NT2/D1 (cell line): Measurements from ENCODE around the gene DCAF11.

Experiments used
- DNase-seq: peaks from one replicate; pipeline ENCODE4 v3.0.0-alpha.2; 2011; ENCODE audit warnings: low read depth, low spot score
- H3K27me3 ChIP-seq: 2 replicates; pipeline ENCODE4 v1.6.0; 2011; ENCODE audit warnings: mild to moderate bottlenecking; ENCODE audit not compliant: insufficient read length, insufficient read depth
- H3K36me3 ChIP-seq: 2 replicates; pipeline ENCODE4 v1.6.1; 2011; ENCODE audit warnings: mild to moderate bottlenecking, low read length, mixed read lengths; ENCODE audit not compliant: insufficient read depth, insufficient read length
- H3K4me1 ChIP-seq: 2 replicates; pipeline ENCODE4 v1.5.1; 2011; ENCODE audit not compliant: insufficient read depth, insufficient read length
- H3K4me3 ChIP-seq: 2 replicates; pipeline ENCODE4 v1.5.1; 2011; ENCODE audit warnings: low read depth; ENCODE audit not compliant: insufficient read length
- H3K9ac ChIP-seq: 2 replicates; pipeline ENCODE4 v1.6.0; 2011; ENCODE audit warnings: low read depth; ENCODE audit not compliant: insufficient read length
- H3K9me3 ChIP-seq: 2 replicates; pipeline ENCODE4 v1.5.1; 2011; ENCODE audit warnings: mild to moderate bottlenecking, low read length; ENCODE audit not compliant: insufficient read depth
- SUZ12 ChIP-seq: IDR thresholded peaks from 2 replicates; pipeline ENCODE4 v1.6.1; 2011; ENCODE audit not compliant: insufficient read length, insufficient read depth; ENCODE audit errors: extremely low read depth
- YY1 ChIP-seq: IDR thresholded peaks from 2 replicates; pipeline ENCODE4 v1.6.1; 2011; ENCODE audit not compliant: insufficient read length, insufficient read depth
- ZNF274 ChIP-seq: IDR thresholded peaks from 2 replicates; pipeline ENCODE4 v1.6.1; 2011; ENCODE audit warnings: mild to moderate bottlenecking, low read depth, low read length

DCAF11 gene

DNA sequence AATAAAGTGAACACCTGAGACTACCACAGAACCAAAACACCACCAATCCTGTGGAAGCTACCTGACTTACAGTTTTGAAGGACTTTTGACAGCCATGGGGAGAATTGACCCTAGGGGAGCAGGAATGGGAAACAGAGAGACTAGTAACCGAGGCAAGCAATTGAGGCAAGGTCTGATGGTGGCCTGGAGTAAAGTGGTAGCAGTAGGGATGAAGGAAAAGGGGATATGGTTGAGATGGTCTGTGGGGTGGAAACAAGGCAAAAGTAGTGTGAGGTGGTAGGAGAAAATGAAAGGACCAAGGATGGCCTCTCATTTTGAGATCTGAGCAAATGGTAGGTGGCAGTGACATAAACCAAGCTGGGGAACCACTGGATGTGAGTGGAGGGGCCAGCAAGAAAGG lies 42.3 kb downstream of the DCAF11 start:
- peaks cover 69% of the 10 kb centered on the region for H3K36me3 ChIP-seq
- DNase-seq, result no peak
- H3K9ac ChIP-seq, result no peak overlapping the region
- no peak for TF ChIP-seq YY1
- no peaks in the 10 kb centered on the region for H3K27me3 ChIP-seq
- no peak overlapping the region for H3K4me3 ChIP-seq
- H3K9me3 ChIP-seq, result no peaks in the 10 kb centered on the region
- H3K4me1 ChIP-seq, result no peaks in the 10 kb centered on the region

DNA sequence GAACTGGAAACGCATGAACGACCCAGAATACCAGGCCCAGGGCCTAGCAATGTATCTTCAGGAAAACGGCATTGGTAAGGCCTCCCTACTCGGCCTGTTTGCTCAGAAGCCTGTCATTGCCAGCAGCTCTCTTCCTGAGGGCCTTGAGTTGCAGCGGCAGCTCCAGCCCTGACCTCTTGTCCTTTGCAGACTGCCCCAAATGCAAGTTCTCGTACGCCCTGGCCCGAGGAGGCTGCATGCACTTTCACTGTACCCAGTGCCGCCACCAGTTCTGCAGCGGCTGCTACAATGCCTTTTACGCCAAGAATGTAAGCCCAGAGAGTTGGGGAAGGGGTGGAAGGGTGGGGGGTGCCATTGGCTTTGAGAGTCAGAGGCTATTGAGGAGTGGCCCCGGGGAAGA lies 42.8 kb downstream of the DCAF11 start:
- Histone ChIP-seq H3K9ac (no peak overlapping the region), H3K4me3 (no peak overlapping the region), H3K36me3 (peaks cover 69% of the 10 kb centered on the region), H3K9me3 (no peaks in the 10 kb centered on the region), H3K4me1 (no peaks in the 10 kb centered on the region), H3K27me3 (no peaks in the 10 kb centered on the region)
- DNase-seq, result no peak
- TF ChIP-seq YY1, result no peak
- no peak for TF ChIP-seq SUZ12
- TF ChIP-seq ZNF274, result no peak

DNA sequence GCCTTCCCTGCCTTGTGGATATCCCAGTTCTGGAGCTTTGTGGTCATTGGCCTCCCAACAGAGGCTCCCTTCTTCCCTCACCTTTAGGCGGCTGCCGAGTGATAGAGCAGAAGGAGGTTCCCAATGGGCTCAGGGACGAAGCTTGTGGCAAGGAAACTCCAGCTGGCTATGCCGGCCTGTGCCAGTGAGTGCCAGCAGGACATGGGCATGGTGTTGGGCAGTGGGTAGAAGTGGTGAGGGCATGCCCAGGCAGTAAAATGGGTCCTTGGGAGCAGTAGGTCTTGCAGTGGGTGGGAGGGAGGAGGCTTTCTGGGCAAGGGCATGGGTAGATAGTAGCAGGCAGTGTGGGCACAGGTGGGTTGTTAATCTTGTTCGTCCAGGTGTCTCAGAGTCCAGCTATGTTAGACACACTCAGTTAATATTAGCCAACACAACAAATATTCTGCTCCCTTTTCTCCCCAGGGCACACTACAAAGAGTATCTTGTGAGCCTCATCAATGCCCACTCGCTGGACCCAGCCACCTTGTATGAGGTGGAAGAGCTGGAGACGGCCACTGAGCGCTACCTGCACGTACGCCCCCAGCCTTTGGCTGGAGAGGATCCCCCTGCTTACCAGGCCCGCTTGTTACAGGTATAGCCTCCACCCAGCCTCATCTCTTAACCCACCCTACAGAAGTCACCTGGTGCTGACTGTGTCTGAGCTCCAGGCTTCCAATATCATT lies 45.4 kb downstream of the DCAF11 start:
- no peak overlapping the region for H3K4me3 ChIP-seq
- peaks cover 82% of the 10 kb centered on the region for H3K36me3 ChIP-seq

DNA sequence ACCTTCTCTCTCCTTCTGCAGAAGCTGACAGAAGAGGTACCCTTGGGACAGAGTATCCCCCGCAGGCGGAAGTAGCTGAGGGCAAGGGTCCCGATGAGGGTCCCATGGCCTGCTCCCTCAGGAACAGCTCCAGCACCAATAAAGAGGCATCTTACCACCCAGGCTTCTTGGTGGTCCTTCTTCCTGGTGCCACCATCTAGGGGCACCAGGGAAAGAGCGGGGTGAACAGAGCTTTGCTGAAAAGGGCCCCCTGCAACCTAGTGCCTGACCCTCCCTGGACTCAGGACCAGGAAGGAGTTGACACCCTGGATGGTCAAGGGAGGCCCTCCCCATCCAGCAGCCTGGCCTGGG lies 45.9 kb downstream of the DCAF11 start:
- Histone ChIP-seq H3K36me3 (peaks cover 82% of the 10 kb centered on the region), H3K4me1 (no peaks in the 10 kb centered on the region), H3K9ac (no peak overlapping the region), H3K4me3 (no peak overlapping the region), H3K27me3 (no peaks in the 10 kb centered on the region), H3K9me3 (no peaks in the 10 kb centered on the region)
- no peak for TF ChIP-seq YY1
- no peak for DNase-seq

More for the DNA sequence above, 45.4 kb downstream of the DCAF11 start:
- Histone ChIP-seq H3K9me3 (no peaks in the 10 kb centered on the region), H3K27me3 (no peaks in the 10 kb centered on the region), H3K9ac (no peak overlapping the region), H3K4me1 (no peaks in the 10 kb centered on the region)
- no peak for DNase-seq
- TF ChIP-seq SUZ12, result no peak
- no peak for TF ChIP-seq YY1
- TF ChIP-seq ZNF274, result no peak

DNA sequence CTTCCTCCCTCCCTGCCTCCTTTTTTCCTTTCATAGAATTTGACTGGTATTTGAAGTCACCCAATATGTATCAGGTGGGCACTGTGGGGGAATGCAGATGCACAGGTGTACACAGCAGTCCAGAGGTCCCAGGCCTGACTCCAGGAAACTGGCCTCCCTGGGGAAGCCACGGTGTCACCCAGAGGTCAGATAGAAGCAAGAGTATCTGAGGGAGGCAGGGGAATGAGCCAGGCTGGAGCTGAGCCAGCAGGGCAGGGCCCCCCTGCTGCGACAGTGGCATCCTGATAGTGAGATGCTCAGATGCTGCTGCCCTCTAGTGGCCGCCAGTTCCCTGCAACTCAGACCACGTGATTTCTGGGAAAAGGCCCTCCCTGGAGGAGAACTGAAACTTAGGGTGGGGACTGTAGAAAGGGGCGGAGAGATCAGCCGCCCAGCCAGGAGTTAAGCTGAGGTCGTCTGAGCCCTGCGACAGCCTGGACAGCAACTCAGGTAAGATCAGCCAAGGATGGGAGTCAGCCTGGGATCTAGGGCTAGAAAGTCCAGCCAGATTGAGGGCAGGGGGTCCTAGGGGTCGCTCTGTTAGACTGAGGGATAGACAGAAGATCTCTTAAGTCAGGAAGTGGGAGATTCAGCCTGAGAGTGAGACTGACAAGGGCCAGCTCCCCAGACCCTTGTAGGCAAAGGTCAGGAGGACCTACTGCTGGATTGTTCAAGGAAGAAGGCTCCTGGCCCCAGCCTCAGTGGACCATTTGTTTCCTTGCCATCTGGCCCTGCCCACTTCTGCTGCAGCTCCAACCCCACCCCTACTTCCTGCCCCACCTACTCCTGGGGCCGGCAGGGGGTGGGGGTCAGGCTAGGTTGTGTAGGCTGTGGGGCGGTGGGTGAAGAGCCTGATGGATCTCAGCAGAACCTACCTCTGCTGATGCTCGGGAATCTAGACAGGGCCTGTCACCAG lies 46.5 kb downstream of the DCAF11 start, which contains the start of gene IRF9:
IRF9 (plus strand) TSS at position 416 of the 955 bp plus-strand sequence. CDS start 880 bp downstream, outside the sequence.
- no peak within 1 kb of the TSS for H3K4me3 ChIP-seq
- TF ChIP-seq YY1, result no peak
- TF ChIP-seq SUZ12, result no peak
- no peak for TF ChIP-seq ZNF274
- peaks cover 82% of the 10 kb centered on the region for H3K36me3 ChIP-seq
- H3K4me1 ChIP-seq, result no peaks in the 10 kb centered on the region
- peak; percentile 94 for DNase-seq
- no peaks in the 10 kb centered on the region for H3K9me3 ChIP-seq
- peak within 1 kb of the TSS; percentile 46 for H3K9ac ChIP-seq
- H3K27me3 ChIP-seq, result no peaks in the 10 kb centered on the region

DNA sequence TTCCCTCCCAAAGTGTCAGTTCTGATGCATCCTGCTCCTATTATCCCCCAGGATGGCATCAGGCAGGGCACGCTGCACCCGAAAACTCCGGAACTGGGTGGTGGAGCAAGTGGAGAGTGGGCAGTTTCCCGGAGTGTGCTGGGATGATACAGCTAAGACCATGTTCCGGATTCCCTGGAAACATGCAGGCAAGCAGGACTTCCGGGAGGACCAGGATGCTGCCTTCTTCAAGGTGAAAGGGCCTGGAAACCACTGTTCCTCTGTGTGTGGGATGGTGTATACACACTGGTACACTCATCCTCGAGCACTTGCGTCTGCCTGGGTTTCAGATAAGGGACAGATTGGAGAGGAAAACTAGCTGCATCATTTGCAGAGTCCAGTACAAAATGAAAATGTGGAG lies 47.5 kb downstream of the DCAF11 start:
- H3K36me3 ChIP-seq, result peaks cover 83% of the 10 kb centered on the region
- no peak overlapping the region for H3K9ac ChIP-seq
- no peaks in the 10 kb centered on the region for H3K27me3 ChIP-seq
- no peak overlapping the region for H3K4me3 ChIP-seq
- no peak for DNase-seq
- H3K9me3 ChIP-seq, result no peaks in the 10 kb centered on the region
- H3K4me1 ChIP-seq, result no peaks in the 10 kb centered on the region
- TF ChIP-seq SUZ12, result no peak
- TF ChIP-seq ZNF274, result no peak
- no peak for TF ChIP-seq YY1

DNA sequence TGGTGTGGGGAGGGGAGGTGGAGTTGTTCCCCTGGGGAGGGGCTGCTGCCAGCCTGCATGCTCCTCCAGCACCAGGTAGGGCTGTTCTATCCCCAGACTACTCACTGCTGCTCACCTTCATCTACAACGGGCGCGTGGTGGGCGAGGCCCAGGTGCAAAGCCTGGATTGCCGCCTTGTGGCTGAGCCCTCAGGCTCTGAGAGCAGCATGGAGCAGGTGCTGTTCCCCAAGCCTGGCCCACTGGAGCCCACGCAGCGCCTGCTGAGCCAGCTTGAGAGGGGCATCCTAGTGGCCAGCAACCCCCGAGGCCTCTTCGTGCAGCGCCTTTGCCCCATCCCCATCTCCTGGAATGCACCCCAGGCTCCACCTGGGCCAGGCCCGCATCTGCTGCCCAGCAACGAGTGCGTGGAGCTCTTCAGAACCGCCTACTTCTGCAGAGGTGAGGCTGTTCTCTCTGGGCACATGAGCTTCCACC lies 50.0 kb downstream of the DCAF11 start:
- no peak overlapping the region for H3K4me3 ChIP-seq
- TF ChIP-seq YY1, result no peak
- no peak for TF ChIP-seq ZNF274
- no peak for TF ChIP-seq SUZ12
- no peaks in the 10 kb centered on the region for H3K9me3 ChIP-seq
- no peaks in the 10 kb centered on the region for H3K4me1 ChIP-seq
- DNase-seq, result no peak
- no peaks in the 10 kb centered on the region for H3K27me3 ChIP-seq
- peaks cover 75% of the 10 kb centered on the region for H3K36me3 ChIP-seq
- no peak overlapping the region for H3K9ac ChIP-seq
